Measurements from ENCODE around the gene SLC44A4.

DNA sequence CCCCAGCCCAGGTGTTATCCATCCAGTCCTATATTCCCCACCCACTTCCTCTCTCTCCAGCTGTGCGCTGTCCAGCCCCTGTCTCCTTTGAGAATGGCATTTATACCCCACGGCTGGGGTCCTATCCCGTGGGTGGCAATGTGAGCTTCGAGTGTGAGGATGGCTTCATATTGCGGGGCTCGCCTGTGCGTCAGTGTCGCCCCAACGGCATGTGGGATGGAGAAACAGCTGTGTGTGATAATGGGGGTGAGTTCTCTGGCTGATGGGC lies 49.8 kb upstream of the SLC44A4 start:
- TF ChIP-seq SRF (CRISPR knock-in tag; IDR thresholded peaks at IDR 0.05) (no peak), MTA3 (IDR thresholded peaks at IDR 0.05; ENCODE audit: borderline replicate concordance) (no peak), YBX1 (IDR thresholded peaks at IDR 0.05) (no peak), XRCC5 (IDR thresholded peaks at IDR 0.05; ENCODE audit: low read depth, low read length) (no peak), HDAC1 (IDR thresholded peaks at IDR 0.05) (no peak), CCAR2 (IDR thresholded peaks at IDR 0.05; ENCODE audit: low read depth, low read length) (no peak), TARDBP (IDR thresholded peaks at IDR 0.05) (no peak), ZNF589 (CRISPR knock-in tag; IDR thresholded peaks at IDR 0.05; ENCODE audit: low read depth) (no peak), POLR2AphosphoS5 (IDR thresholded peaks at IDR 0.05; ENCODE audit: control insufficient read depth, insufficient read depth, low read depth, low read length) (no peak), RCOR1 (IDR thresholded peaks at IDR 0.05; ENCODE audit: borderline replicate concordance in 1 of 2, low read depth in 2 of 2, low read length in 2 of 2) (no peak), NFXL1 (CRISPR knock-in tag; IDR thresholded peaks at IDR 0.05) (no peak), NR1H2 (CRISPR knock-in tag; IDR thresholded peaks at IDR 0.05) (no peak)
- TF ChIP-seq, protein P1, sequence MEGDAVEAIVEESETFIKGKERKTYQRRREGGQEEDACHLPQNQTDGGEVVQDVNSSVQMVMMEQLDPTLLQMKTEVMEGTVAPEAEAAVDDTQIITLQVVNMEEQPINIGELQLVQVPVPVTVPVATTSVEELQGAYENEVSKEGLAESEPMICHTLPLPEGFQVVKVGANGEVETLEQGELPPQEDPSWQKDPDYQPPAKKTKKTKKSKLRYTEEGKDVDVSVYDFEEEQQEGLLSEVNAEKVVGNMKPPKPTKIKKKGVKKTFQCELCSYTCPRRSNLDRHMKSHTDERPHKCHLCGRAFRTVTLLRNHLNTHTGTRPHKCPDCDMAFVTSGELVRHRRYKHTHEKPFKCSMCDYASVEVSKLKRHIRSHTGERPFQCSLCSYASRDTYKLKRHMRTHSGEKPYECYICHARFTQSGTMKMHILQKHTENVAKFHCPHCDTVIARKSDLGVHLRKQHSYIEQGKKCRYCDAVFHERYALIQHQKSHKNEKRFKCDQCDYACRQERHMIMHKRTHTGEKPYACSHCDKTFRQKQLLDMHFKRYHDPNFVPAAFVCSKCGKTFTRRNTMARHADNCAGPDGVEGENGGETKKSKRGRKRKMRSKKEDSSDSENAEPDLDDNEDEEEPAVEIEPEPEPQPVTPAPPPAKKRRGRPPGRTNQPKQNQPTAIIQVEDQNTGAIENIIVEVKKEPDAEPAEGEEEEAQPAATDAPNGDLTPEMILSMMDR (IDR thresholded peaks at IDR 0.05 in 2 of 3, conservative IDR thresholded peaks at IDR 0.05 in 1 of 3; ENCODE audit: insufficient read depth in 2 of 3, low read depth in 1 of 3, low read length in 3 of 3), result no peak
- TF ChIP-seq, protein P2, sequence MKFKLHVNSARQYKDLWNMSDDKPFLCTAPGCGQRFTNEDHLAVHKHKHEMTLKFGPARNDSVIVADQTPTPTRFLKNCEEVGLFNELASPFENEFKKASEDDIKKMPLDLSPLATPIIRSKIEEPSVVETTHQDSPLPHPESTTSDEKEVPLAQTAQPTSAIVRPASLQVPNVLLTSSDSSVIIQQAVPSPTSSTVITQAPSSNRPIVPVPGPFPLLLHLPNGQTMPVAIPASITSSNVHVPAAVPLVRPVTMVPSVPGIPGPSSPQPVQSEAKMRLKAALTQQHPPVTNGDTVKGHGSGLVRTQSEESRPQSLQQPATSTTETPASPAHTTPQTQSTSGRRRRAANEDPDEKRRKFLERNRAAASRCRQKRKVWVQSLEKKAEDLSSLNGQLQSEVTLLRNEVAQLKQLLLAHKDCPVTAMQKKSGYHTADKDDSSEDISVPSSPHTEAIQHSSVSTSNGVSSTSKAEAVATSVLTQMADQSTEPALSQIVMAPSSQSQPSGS (CRISPR knock-in tag; IDR thresholded peaks at IDR 0.05), result no peak
